Activated T-cell treated with anti-CD3 and anti-CD28 coated beads, Interleukin-2, amount 50 U/mL, for 72 hours (primary cell): Measurements from ENCODE around the gene DGKB. TPM values are rescaled to one million over a fixed set of nuclear protein-coding genes. Genes with fewer than 3 reads are reported as not detected.

Experiments
- ATAC-seq, 2 donors: fragments of 150-1000 bp; cut with Tn5 transposase; replicated peaks in 1 of 2; 2 replicates each; pipeline ENCODE4 v1.10.0; 2021; ENCODE audit warnings: moderate library complexity in 2 of 2, mild to moderate bottlenecking in 1 of 2
- DNase-seq, 2 donors: peaks; one replicate each; pipeline ENCODE4 v3.0.0; 2021 to 2022; ENCODE audit warnings: mixed read lengths in 1 of 2
- H3K27ac Mint-ChIP-seq: one replicate; pipeline ENCODE4 v1.8.0; 2022; ENCODE audit warnings: mild to moderate bottlenecking, moderate library complexity, mixed read lengths
- H3K27me3 Mint-ChIP-seq: one replicate; pipeline ENCODE4 v1.8.0; 2022; ENCODE audit warnings: low read depth, mixed read lengths
- H3K36me3 Mint-ChIP-seq, 2 donors: one replicate each; pipeline ENCODE4 v1.8.0; 2022; ENCODE audit warnings: mixed read lengths in 2 of 2, mild to moderate bottlenecking in 1 of 2; ENCODE audit not compliant: insufficient read depth in 2 of 2
- H3K4me1 Mint-ChIP-seq: one replicate; pipeline ENCODE4 v1.8.0; 2022; ENCODE audit warnings: low read depth, mixed read lengths
- H3K4me3 Mint-ChIP-seq, 2 donors: one replicate each; pipeline ENCODE4 v1.8.0; 2022; ENCODE audit warnings: mild to moderate bottlenecking in 2 of 2, mixed read lengths in 2 of 2, moderate library complexity in 2 of 2
- H3K9me3 Mint-ChIP-seq, 2 donors: one replicate each; pipeline ENCODE4 v1.8.0; 2022; ENCODE audit warnings: mixed read lengths in 2 of 2
- total RNA-seq, 2 donors: library from RNA; stranded (reverse); gene quantifications; one replicate each; pipeline ENCODE4 v1.2.3, GENCODE V29; 2022

The DGKB gene
- total RNA-seq, 2 donors from 2014 or later, result not detected

GRCh38 chr7:14894826-14895225 lies 7.7 kb downstream of the DGKB start:
- no peak for DNase-seq
- H3K4me3 Mint-ChIP-seq, result no peak overlapping the region
- H3K27me3 Mint-ChIP-seq, result no peaks in the 10 kb centered on the region
- no peak overlapping the region for H3K27ac Mint-ChIP-seq
- ATAC-seq, result no peak
- H3K4me1 Mint-ChIP-seq, result no peaks in the 10 kb centered on the region
- no peaks in the 10 kb centered on the region for H3K36me3 Mint-ChIP-seq
- peaks cover 0 to 11% of the 10 kb centered on the region in 2 donors for H3K9me3 Mint-ChIP-seq

GRCh38 chr7:14892961-14893360 lies 9.6 kb downstream of the DGKB start:
- Mint-ChIP-seq H3K36me3 (no peaks in the 10 kb centered on the region), H3K9me3 (peaks cover 0 to 11% of the 10 kb centered on the region in 2 donors), H3K4me3 (no peak overlapping the region), H3K4me1 (no peaks in the 10 kb centered on the region), H3K27me3 (no peaks in the 10 kb centered on the region), H3K27ac (no peak overlapping the region)
- DNase-seq (no peak), ATAC-seq (no peak)

GRCh38 chr7:14891289-14891688 lies 11.3 kb downstream of the DGKB start:
- no peak for ATAC-seq
- peaks cover 0 to 11% of the 10 kb centered on the region in 2 donors for H3K9me3 Mint-ChIP-seq
- no peaks in the 10 kb centered on the region for H3K36me3 Mint-ChIP-seq
- no peaks in the 10 kb centered on the region for H3K27me3 Mint-ChIP-seq
- H3K4me3 Mint-ChIP-seq, result no peak overlapping the region
- DNase-seq, result no peak
- no peaks in the 10 kb centered on the region for H3K4me1 Mint-ChIP-seq
- H3K27ac Mint-ChIP-seq, result no peak overlapping the region

DNA sequence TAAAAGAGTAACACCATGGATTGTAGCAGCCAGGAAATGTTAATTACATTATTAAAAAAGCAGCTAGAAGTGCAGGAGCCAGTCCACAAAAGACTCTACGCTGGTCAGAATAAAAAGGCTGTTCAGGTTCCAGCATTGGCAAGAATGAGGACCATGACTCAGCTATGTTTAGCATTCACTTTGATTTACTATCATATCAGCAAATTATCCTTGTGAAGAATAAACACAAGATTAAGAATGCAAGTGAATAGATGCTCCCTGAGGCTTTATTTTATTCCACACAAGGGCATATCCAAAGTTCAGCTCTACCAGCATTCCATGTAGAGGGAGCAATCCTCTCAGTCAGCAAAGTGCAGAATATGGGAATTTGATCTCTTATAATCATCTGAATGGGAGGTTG lies 13.6 kb downstream of the DGKB start:
- Mint-ChIP-seq H3K9me3 (peaks cover 0 to 9% of the 10 kb centered on the region in 2 donors), H3K36me3 (no peaks in the 10 kb centered on the region), H3K27me3 (no peaks in the 10 kb centered on the region), H3K4me1 (no peaks in the 10 kb centered on the region), H3K4me3 (no peak overlapping the region), H3K27ac (no peak overlapping the region)
- no peak for DNase-seq
- ATAC-seq, result no peak

GRCh38 chr7:14886533-14886932 lies 16.0 kb downstream of the DGKB start:
- H3K9me3 Mint-ChIP-seq, result peaks cover 0 to 4% of the 10 kb centered on the region in 2 donors
- no peaks in the 10 kb centered on the region for H3K27me3 Mint-ChIP-seq
- H3K36me3 Mint-ChIP-seq, result no peaks in the 10 kb centered on the region
- no peak for ATAC-seq
- no peaks in the 10 kb centered on the region for H3K4me1 Mint-ChIP-seq
- no peak overlapping the region for H3K4me3 Mint-ChIP-seq
- no peak for DNase-seq
- no peak overlapping the region for H3K27ac Mint-ChIP-seq

DNA sequence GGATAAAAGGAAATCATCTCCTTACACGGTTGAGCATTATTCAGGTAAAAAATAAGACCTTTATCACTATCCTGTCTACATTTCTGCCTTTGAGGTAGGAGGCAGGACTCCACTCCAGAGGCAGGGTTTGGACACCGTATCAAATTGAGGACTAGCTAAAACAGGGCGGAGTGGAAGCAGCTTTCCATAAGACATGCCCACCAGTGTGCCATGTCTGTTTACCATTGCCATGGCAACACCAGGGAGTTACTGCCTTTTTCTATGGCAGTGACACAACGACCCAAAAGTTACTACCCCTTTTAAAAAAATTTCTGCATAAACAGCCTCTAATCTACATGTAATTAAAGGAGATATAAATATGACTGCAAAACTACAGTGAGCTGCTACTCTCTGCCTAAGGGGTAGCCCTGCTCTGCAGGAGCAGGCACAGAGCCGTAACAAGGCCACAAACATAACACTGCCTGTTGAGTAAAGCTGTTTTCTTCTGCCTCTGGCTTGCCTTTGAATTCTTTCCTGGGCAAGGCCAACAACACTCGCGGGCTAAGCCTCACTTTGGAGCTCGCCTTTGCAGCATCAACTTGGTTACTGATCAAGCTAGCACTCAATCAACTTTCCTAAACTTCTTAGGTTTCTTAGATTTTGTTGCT lies 26.5 kb downstream of the DGKB start:
- Mint-ChIP-seq H3K36me3 (no peaks in the 10 kb centered on the region), H3K9me3 (peaks cover 0 to 1% of the 10 kb centered on the region in 2 donors), H3K27me3 (no peaks in the 10 kb centered on the region), H3K27ac (no peak overlapping the region), H3K4me1 (no peaks in the 10 kb centered on the region), H3K4me3 (no peak overlapping the region)
- ATAC-seq (no peak), DNase-seq (no peak)

DNA sequence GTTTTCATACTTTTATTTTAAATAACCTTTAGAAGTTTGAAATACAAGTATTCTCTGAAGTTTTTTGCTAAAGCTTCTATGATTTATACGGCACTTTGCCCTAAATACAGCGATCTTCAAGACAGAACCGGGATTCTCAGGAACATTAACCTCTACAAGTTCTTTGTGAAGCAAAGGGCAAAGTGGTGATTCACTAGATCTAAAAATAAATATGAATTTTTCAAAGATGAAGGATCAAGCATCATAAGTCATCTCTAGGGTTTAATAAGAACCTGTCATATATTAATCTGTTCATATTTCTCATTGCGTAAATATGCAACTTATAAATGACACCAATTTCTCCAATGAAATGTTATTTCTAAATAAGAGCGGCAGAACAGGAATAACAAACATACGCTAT lies 30.7 kb downstream of the DGKB start:
- Mint-ChIP-seq H3K4me1 (no peaks in the 10 kb centered on the region), H3K27me3 (no peaks in the 10 kb centered on the region), H3K4me3 (no peak overlapping the region), H3K9me3 (peaks cover 0 to 5% of the 10 kb centered on the region in 2 donors), H3K27ac (no peak overlapping the region), H3K36me3 (no peaks in the 10 kb centered on the region)
- no peak for DNase-seq
- ATAC-seq, result no peak

GRCh38 chr7:14870394-14870793 lies 32.2 kb downstream of the DGKB start:
- peaks cover 2 to 5% of the 10 kb centered on the region in 2 donors for H3K9me3 Mint-ChIP-seq
- no peak for ATAC-seq
- no peak overlapping the region for H3K4me3 Mint-ChIP-seq
- DNase-seq, result no peak
- H3K27me3 Mint-ChIP-seq, result no peaks in the 10 kb centered on the region
- H3K36me3 Mint-ChIP-seq, result no peaks in the 10 kb centered on the region
- H3K27ac Mint-ChIP-seq, result no peak overlapping the region
- no peaks in the 10 kb centered on the region for H3K4me1 Mint-ChIP-seq

GRCh38 chr7:14868937-14869336 lies 33.6 kb downstream of the DGKB start:
- DNase-seq (no peak), ATAC-seq (no peak)
- Mint-ChIP-seq H3K27me3 (no peaks in the 10 kb centered on the region), H3K27ac (no peak overlapping the region), H3K36me3 (no peaks in the 10 kb centered on the region), H3K4me1 (no peaks in the 10 kb centered on the region), H3K9me3 (peaks cover 3 to 5% of the 10 kb centered on the region in 2 donors), H3K4me3 (no peak overlapping the region)

DNA sequence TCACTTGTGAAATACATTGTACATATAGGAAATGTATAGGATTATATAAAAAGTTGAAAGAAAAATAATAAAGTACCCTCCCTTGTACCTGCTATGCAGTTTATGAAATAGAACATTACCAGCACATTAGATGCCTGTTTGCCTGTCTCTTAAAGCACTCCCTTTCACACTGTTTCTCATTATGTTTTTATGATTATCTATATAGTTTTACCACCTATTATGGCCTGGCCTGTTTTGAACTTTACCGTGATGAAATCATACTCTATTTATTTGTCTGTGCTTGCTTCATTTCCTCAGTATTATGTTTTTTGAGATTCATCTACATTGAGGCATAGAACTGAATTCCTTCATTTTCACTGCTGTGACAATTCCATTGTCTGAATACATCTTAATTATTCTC lies 41.1 kb downstream of the DGKB start:
- H3K36me3 Mint-ChIP-seq, result no peaks in the 10 kb centered on the region
- H3K9me3 Mint-ChIP-seq, result peaks cover 0 to 3% of the 10 kb centered on the region in 2 donors

GRCh38 chr7:14859267-14859666 lies 43.3 kb downstream of the DGKB start:
- ATAC-seq (no peak), DNase-seq (no peak)
- no peaks in the 10 kb centered on the region for H3K9me3 Mint-ChIP-seq
- H3K4me1 Mint-ChIP-seq, result no peaks in the 10 kb centered on the region
- no peak overlapping the region for H3K4me3 Mint-ChIP-seq
- H3K27ac Mint-ChIP-seq, result no peak overlapping the region
- no peaks in the 10 kb centered on the region for H3K27me3 Mint-ChIP-seq
- H3K36me3 Mint-ChIP-seq, result no peaks in the 10 kb centered on the region

More for the DNA sequence above, 41.1 kb downstream of the DGKB start:
- ATAC-seq (no peak), DNase-seq (no peak)
- H3K27me3 Mint-ChIP-seq, result no peaks in the 10 kb centered on the region
- no peak overlapping the region for H3K27ac Mint-ChIP-seq
- H3K4me3 Mint-ChIP-seq, result no peak overlapping the region
- no peaks in the 10 kb centered on the region for H3K4me1 Mint-ChIP-seq

- ATAC-seq, result no peak
- Mint-ChIP-seq H3K9me3 (no peaks in the 10 kb centered on the region), H3K27ac (no peak overlapping the region), H3K36me3 (no peaks in the 10 kb centered on the region), H3K4me1 (no peaks in the 10 kb centered on the region), H3K4me3 (no peak overlapping the region), H3K27me3 (no peaks in the 10 kb centered on the region)
- DNase-seq, result no peak
Observed at GRCh38 chr7:14858866-14859265, 43.7 kb downstream of the DGKB start.

- DNase-seq (no peak), ATAC-seq (no peak)
- Mint-ChIP-seq H3K4me1 (no peaks in the 10 kb centered on the region), H3K9me3 (no peaks in the 10 kb centered on the region), H3K27ac (no peak overlapping the region), H3K36me3 (no peaks in the 10 kb centered on the region), H3K27me3 (no peaks in the 10 kb centered on the region), H3K4me3 (no peak overlapping the region)
Observed at GRCh38 chr7:14858410-14858809, 44.1 kb downstream of the DGKB start.

- no peak for ATAC-seq
- Mint-ChIP-seq H3K36me3 (no peaks in the 10 kb centered on the region), H3K27me3 (no peaks in the 10 kb centered on the region), H3K4me1 (no peaks in the 10 kb centered on the region), H3K27ac (no peak overlapping the region), H3K9me3 (no peaks in the 10 kb centered on the region), H3K4me3 (no peak overlapping the region)
- no peak for DNase-seq
Observed at GRCh38 chr7:14855033-14855794, 47.3 kb downstream of the DGKB start.
